ENCODE data around the gene TOPAZ1.

Gene TOPAZ1

DNA sequence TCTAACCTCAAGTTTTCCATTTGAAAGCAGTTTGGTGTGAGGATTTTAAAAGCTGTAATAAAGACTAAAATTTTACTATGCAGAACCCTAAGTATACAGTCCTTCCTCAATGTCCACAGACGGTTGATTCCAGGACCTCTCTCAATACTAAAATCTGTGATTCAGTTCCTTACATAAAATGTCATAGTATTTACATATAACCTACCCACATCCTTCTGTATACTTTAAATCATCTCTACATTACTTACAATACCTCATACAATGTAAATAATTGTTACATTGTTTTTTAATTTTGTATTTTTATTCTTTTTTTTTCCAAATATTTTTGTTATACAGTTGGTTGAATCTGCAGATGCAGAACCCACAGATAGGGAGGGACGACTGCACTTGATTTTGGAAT, 2.8 kb upstream of the TOPAZ1 start:
- H3K4me3 ChIP-seq (ENCODE audit: low read length): no peak overlapping the region
- DNase-seq (ENCODE audit: low read depth): no peak
- TF ChIP-seq CTCF (IDR thresholded peaks at IDR 0.05; ENCODE audit: insufficient read depth, low read depth, low read length, missing control alignments): no peak

DNA sequence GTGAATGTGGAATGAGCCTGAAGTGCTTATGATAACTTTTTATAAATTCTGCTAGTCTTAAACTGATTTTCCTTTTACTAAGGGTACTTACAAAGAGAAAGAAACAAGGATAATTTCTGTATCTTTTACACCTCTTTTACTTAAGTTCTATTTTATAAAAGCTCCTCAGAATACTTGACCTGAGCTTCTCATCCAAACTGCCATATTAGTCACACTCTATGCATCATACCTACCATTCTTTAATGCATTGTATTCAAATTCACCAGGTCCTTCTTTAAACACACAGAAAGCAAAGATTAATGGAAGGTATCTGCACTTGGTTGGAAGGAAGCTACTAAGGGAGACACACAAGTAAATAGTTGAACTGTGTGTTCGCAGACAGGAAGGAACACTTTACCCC, 1.6 kb upstream of the TOPAZ1 start:
- peak; percentile 40 for DNase-seq (ENCODE audit: low read depth)
- TF ChIP-seq CTCF (IDR thresholded peaks at IDR 0.05; ENCODE audit: insufficient read depth, low read depth, low read length, missing control alignments): no peak
- H3K4me3 ChIP-seq (ENCODE audit: low read length): no peak overlapping the region

- no peak overlapping the region for H3K4me3 ChIP-seq (ENCODE audit: low read length)
- no peak for DNase-seq (ENCODE audit: low read depth)
- no peak for TF ChIP-seq CTCF (IDR thresholded peaks at IDR 0.05; ENCODE audit: insufficient read depth, low read depth, low read length, missing control alignments)
Measured at GRCh38 chr3:44242721-44243120, 1.0 kb downstream of the TOPAZ1 start.

DNA sequence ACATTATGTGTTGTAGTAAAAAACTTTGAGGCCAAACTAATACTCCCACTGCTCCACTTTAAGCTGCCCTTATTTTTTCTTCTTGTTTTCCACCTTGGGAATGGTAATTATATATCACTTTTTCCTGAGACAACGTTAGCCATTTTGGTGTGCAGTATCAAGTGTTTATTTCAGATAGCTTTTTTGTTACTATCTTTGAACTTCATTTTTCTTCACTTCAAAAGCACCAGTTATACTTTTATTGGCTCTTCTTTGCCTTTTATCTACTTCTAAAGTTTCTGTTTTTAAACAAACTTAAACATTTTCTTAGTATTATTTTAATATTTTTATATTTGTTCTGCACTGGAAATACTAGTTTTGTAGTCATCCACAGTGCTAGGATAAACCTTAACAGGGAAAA, 6.5 kb downstream of the TOPAZ1 start:
- H3K4me3 ChIP-seq (ENCODE audit: low read length): no peak overlapping the region
- no peak for DNase-seq (ENCODE audit: low read depth)
- no peak for TF ChIP-seq CTCF (IDR thresholded peaks at IDR 0.05; ENCODE audit: insufficient read depth, low read depth, low read length, missing control alignments)

DNA sequence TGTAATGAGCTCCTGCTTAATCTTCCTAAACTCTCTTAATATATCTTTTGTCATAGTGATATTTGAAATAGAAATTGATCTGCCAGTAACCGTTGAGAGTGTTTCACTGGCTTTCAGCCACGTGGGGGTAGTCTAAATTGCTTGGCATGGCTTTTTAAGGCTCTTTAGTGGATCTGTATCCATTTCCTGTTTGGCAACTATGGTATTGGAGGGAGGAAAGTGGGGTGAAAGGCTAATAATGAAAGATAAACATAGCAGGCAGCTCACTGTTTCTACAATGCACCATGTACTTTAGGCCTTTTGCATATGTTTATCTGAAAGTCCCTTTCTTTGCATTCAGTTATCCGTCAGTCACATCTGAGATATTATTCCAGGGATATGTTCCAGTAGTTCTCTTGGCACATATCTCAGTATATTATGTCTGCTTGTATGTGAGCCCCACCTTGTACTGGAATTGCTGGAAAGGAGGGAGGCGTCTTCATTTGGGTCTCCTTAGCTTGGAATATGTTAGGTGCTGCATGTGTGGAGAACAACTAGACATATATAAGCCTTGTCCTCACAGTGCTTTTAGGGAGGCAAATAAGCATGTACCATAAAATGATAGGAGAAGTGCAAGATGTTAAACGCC, 10.8 kb downstream of the TOPAZ1 start:
- TF ChIP-seq CTCF (IDR thresholded peaks at IDR 0.05; ENCODE audit: insufficient read depth, low read depth, low read length, missing control alignments): no peak

GRCh38 chr3:44259404-44259803, 17.7 kb downstream of the TOPAZ1 start:
- TF ChIP-seq CTCF (IDR thresholded peaks at IDR 0.05; ENCODE audit: insufficient read depth, low read depth, low read length, missing control alignments): no peak
- DNase-seq (ENCODE audit: low read depth): no peak
- no peak overlapping the region for H3K4me3 ChIP-seq (ENCODE audit: low read length)

More for the DNA sequence above, 10.8 kb downstream of the TOPAZ1 start:
- DNase-seq (ENCODE audit: low read depth): no peak
- no peak overlapping the region for H3K4me3 ChIP-seq (ENCODE audit: low read length)

DNA sequence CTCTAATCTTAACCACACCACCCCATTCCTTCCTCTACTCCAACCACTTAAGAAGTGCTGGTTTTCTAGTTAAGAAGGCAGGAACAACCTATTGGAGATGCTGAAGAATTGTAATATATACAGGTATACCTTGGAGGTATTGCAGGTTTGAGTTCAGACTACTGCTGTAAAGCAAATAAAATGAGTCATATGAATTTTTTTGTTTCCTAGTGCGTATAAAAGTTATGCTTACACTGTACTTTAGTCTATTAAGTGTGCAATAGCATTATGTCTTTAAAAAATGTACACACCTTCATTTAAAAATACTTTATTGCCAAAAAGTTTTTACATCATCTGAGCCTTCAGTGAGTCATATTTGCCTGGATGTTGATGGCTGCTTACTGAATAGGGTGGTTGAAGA, 22.5 kb downstream of the TOPAZ1 start:
- TF ChIP-seq CTCF (IDR thresholded peaks at IDR 0.05; ENCODE audit: insufficient read depth, low read depth, low read length, missing control alignments): no peak
- no peak overlapping the region for H3K4me3 ChIP-seq (ENCODE audit: low read length)
- DNase-seq (ENCODE audit: low read depth): peak; percentile 11

All from epithelial cell of esophagus (primary cell).